ENCODE data around the gene SHROOM3.

SHROOM3 gene

GRCh38 chr4:76457885-76458284, 22.9 kb downstream of the SHROOM3 start:
- no peak for TF ChIP-seq CTCF (conservative IDR thresholded peaks at IDR 0.05; ENCODE audit: low read depth, low read length)
- DNase-seq (ENCODE audit: low read depth) = peak; percentile 28
- H3K4me3 ChIP-seq (ENCODE audit: low read depth, low read length) = no peak overlapping the region

- H3K4me3 ChIP-seq (ENCODE audit: low read depth, low read length) = no peak overlapping the region
- TF ChIP-seq CTCF (conservative IDR thresholded peaks at IDR 0.05; ENCODE audit: low read depth, low read length) = no peak
- DNase-seq (ENCODE audit: low read depth) = peak; percentile 17
Measured at GRCh38 chr4:76458297-76458696, 23.3 kb downstream of the SHROOM3 start.

- TF ChIP-seq CTCF (conservative IDR thresholded peaks at IDR 0.05; ENCODE audit: low read depth, low read length) = no peak
- no peak for DNase-seq (ENCODE audit: low read depth)
- H3K4me3 ChIP-seq (ENCODE audit: low read depth, low read length) = no peak overlapping the region
Measured at GRCh38 chr4:76458825-76459224, 23.8 kb downstream of the SHROOM3 start.

GRCh38 chr4:76459291-76459723, 24.3 kb downstream of the SHROOM3 start:
- H3K4me3 ChIP-seq (ENCODE audit: low read depth, low read length) = no peak overlapping the region
- TF ChIP-seq CTCF (conservative IDR thresholded peaks at IDR 0.05; ENCODE audit: low read depth, low read length) = no peak
- DNase-seq (ENCODE audit: low read depth) = peak; percentile 76

- H3K4me3 ChIP-seq (ENCODE audit: low read depth, low read length) = no peak overlapping the region
- no peak for TF ChIP-seq CTCF (conservative IDR thresholded peaks at IDR 0.05; ENCODE audit: low read depth, low read length)
- no peak for DNase-seq (ENCODE audit: low read depth)
Measured at GRCh38 chr4:76463568-76463967, 28.5 kb downstream of the SHROOM3 start.

- no peak for TF ChIP-seq CTCF (conservative IDR thresholded peaks at IDR 0.05; ENCODE audit: low read depth, low read length)
- DNase-seq (ENCODE audit: low read depth) = no peak
- no peak overlapping the region for H3K4me3 ChIP-seq (ENCODE audit: low read depth, low read length)
Measured at GRCh38 chr4:76470064-76470463, 35.0 kb downstream of the SHROOM3 start.

GRCh38 chr4:76470532-76470931, 35.5 kb downstream of the SHROOM3 start:
- no peak overlapping the region for H3K4me3 ChIP-seq (ENCODE audit: low read depth, low read length)
- no peak for DNase-seq (ENCODE audit: low read depth)
- no peak for TF ChIP-seq CTCF (conservative IDR thresholded peaks at IDR 0.05; ENCODE audit: low read depth, low read length)
